Hepatocyte (in vitro differentiated cells): ENCODE results near the gene NUDT5. TPM values are rescaled to one million over a fixed set of nuclear protein-coding genes. Genes with fewer than 3 reads are reported as not detected.

Experiments used
- DNase-seq: peaks from one replicate; pipeline ENCODE4 v3.0.0-alpha.2; 2016; ENCODE audit warnings: low spot score
- H2AFZ ChIP-seq: fragments of 200-600 bp; sonication (generic); 2 replicates; pipeline ENCODE4 v1.6.0; 2016; ENCODE audit warnings: antibody characterized with exemption, mild to moderate bottlenecking
- H3K27ac ChIP-seq: fragments of 200-600 bp; sonication (generic); 2 replicates; pipeline ENCODE4 v1.5.1; 2016; ENCODE audit warnings: mild to moderate bottlenecking
- H3K27me3 ChIP-seq: fragments of 200-600 bp; sonication (generic); 2 replicates; pipeline ENCODE4 v1.6.1; 2016
- H3K36me3 ChIP-seq: fragments of 200-600 bp; sonication (generic); replicated peaks from 2 replicates; pipeline ENCODE4 v1.5.1; 2016; ENCODE audit warnings: low read depth; ENCODE audit not compliant: insufficient read depth
- H3K4me1 ChIP-seq: fragments of 200-600 bp; sonication (generic); 2 replicates; pipeline ENCODE4 v1.5.1; 2016; ENCODE audit warnings: mild to moderate bottlenecking, moderate library complexity; ENCODE audit not compliant: insufficient read depth
- H3K4me2 ChIP-seq: fragments of 200-600 bp; sonication (generic); 2 replicates; pipeline ENCODE4 v1.6.0; 2016
- H3K4me3 ChIP-seq: fragments of 200-600 bp; sonication (generic); 2 replicates; pipeline ENCODE4 v1.5.1; 2016; ENCODE audit warnings: mild to moderate bottlenecking
- H3K79me2 ChIP-seq: fragments of 200-600 bp; sonication (generic); 2 replicates; pipeline ENCODE4 v1.6.0; 2017; ENCODE audit warnings: mild to moderate bottlenecking
- H3K9me2 ChIP-seq: fragments of 200-600 bp; sonication (generic); replicated peaks from 2 replicates; pipeline ENCODE4 v1.6.0; 2017; ENCODE audit warnings: mild to moderate bottlenecking; ENCODE audit not compliant: insufficient read depth
- H3K9me3 ChIP-seq: fragments of 200-600 bp; sonication (generic); 2 replicates; pipeline ENCODE4 v1.5.1; 2016; ENCODE audit warnings: low read depth, mild to moderate bottlenecking
- H4K20me1 ChIP-seq: fragments of 200-600 bp; sonication (generic); 2 replicates; pipeline ENCODE4 v1.6.0; 2016; ENCODE audit warnings: mild to moderate bottlenecking; ENCODE audit not compliant: insufficient read depth, poor library complexity, severe bottlenecking
- EZH2 ChIP-seq: fragments of 200-600 bp; sonication (generic); IDR thresholded peaks from 2 replicates; pipeline ENCODE4 v1.6.1; 2016; ENCODE audit warnings: antibody characterized with exemption, mild to moderate bottlenecking, borderline replicate concordance
- EZH2phosphoT487 ChIP-seq: fragments of 200-600 bp; sonication (generic); IDR thresholded peaks from one replicate; pipeline ENCODE4 v1.6.1; 2018; ENCODE audit warnings: antibody characterized with exemption, mild to moderate bottlenecking, low read depth, moderate library complexity; ENCODE audit not compliant: unreplicated experiment, severe bottlenecking
- WGBS: methylation state at CpG from one replicate; pipeline ENCODE4 v1.1.6; 2016; ENCODE audit warnings: low lambda C conversion rate; ENCODE audit errors: missing lambda C conversion rate; 5-methylcytosine and 5-hydroxymethylcytosine counted together
- microRNA counts: library from miRNA; unstranded; fragments of <30 nt; microRNA quantifications from one replicate; lab custom pipeline; 2017
- microRNA-seq: library from miRNA; unstranded; fragments of <30 nt; microRNA quantifications from one replicate; pipeline ENCODE4, GENCODE V29; 2017
- polyA plus RNA-seq: library from polyadenylated mRNA; unstranded; fragments of >200 nt; fragmentation: Nextera tagmentation; extraction: Ambion mirVana; gene quantifications from 2 replicates; pipeline ENCODE4 v1.2.1, GENCODE V29; 2016
- small RNA-seq: library from RNA; depleted of rRNA; stranded (forward); fragments of <200 nt; gene quantifications from one replicate; pipeline ENCODE3, GENCODE V24; 2014
- total RNA-seq: library from RNA; depleted of rRNA; stranded (reverse); fragments of >200 nt; gene quantifications from 2 replicates; pipeline ENCODE4 v1.2.3, GENCODE V29; 2014
- TF ChIP-seq, protein P1 (sequence below): fragments of 200-600 bp; sonication (generic); IDR thresholded peaks from 2 replicates; pipeline ENCODE4 v1.5.1; 2016; ENCODE audit warnings: antibody characterized with exemption, mild to moderate bottlenecking; ENCODE audit not compliant: poor library complexity

NUDT5 gene
- total and polyA plus RNA-seq, 2 experiments from 2014 or later, result 54.0 to 85.1 TPM

GRCh38 chr10:12130237-12130872, 65.3 kb downstream of the NUDT5 start:
- WGBS, result 28% methylated on average over 11 of the region's 11 CpGs
- peaks cover 6% of the 10 kb centered on the region for H4K20me1 ChIP-seq
- H3K4me1 ChIP-seq, result no peaks in the 10 kb centered on the region
- TF ChIP-seq EZH2, result no peak
- TF ChIP-seq, protein P1, sequence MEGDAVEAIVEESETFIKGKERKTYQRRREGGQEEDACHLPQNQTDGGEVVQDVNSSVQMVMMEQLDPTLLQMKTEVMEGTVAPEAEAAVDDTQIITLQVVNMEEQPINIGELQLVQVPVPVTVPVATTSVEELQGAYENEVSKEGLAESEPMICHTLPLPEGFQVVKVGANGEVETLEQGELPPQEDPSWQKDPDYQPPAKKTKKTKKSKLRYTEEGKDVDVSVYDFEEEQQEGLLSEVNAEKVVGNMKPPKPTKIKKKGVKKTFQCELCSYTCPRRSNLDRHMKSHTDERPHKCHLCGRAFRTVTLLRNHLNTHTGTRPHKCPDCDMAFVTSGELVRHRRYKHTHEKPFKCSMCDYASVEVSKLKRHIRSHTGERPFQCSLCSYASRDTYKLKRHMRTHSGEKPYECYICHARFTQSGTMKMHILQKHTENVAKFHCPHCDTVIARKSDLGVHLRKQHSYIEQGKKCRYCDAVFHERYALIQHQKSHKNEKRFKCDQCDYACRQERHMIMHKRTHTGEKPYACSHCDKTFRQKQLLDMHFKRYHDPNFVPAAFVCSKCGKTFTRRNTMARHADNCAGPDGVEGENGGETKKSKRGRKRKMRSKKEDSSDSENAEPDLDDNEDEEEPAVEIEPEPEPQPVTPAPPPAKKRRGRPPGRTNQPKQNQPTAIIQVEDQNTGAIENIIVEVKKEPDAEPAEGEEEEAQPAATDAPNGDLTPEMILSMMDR, result peak; percentile 50
- H3K9me3 ChIP-seq, result no peaks in the 10 kb centered on the region
- peak overlapping the region; percentile 83 for H3K27ac ChIP-seq
- H3K27me3 ChIP-seq, result no peaks in the 10 kb centered on the region
- peak overlapping the region; percentile 90 for H3K4me3 ChIP-seq
- no peaks in the 10 kb centered on the region for H3K36me3 ChIP-seq
- H3K79me2 ChIP-seq, result peaks cover 17% of the 10 kb centered on the region
- no peaks in the 10 kb centered on the region for H3K9me2 ChIP-seq
- peak; percentile 67 for DNase-seq
- peak overlapping the region; percentile 90 for H2AFZ ChIP-seq
- peak overlapping the region; percentile 85 for H3K4me2 ChIP-seq

DNA sequence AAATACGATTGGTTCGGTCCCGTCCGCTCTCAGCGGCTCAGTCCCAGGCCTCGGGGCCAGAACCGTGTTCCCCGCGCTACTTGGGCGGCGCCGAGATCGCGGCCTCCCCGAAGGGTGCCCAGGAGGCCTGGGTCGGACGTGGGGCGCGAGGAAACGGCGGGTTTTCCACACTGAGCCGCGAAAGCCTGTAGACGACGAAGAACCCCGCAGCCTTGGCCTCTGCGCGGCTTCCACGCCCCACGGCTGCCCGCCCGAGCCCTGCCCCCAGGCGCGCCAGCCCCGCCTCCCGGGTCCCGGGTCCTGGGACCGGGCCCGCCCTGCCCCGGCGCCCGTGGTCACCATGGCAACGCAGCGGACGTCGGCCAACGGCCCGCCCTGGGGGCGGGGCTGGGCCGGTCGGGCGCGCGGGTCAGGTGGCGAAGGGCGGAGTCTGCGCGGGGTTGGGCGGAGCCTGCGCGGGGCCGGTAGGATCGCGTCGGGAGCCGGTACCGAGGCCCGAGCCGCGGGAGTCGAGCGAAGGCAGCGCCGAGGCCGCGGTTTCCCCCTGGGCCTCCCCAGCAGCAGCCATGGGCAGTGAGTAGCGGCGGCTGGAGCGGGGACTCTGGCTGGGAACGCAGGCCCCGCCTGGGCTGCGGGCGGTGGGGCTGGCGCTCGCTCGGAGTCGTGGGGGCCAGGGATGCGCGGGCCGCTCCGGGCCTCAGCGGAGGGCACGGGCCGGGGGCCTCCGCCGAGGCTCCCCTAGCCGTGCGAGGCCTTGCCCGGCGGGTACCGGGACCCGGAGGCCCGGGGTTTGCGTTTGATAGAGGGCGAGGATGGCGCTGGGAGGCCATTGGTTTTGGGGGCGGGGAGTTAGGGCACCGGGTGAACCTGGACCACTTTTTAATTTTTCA, 66.2 kb downstream of the NUDT5 start, which contains the start of gene SEC61A2:
TSS of gene SEC61A2 (plus strand) at position 456 of the 890 bp plus-strand sequence. CDS start at position 567, 111 bp downstream.
- peak within 1 kb of the TSS; percentile 90 for H3K4me3 ChIP-seq
- H3K4me1 ChIP-seq, result no peaks in the 10 kb centered on the region
- no peak for TF ChIP-seq EZH2
- TF ChIP-seq, protein P1, result no peak
- TF ChIP-seq EZH2phosphoT487, result no peak
- H3K27me3 ChIP-seq, result no peaks in the 10 kb centered on the region
- H3K9me3 ChIP-seq, result no peaks in the 10 kb centered on the region
- H3K9me2 ChIP-seq, result no peaks in the 10 kb centered on the region
- peak within 1 kb of the TSS; percentile 90 for H2AFZ ChIP-seq
- peak within 1 kb of the TSS; percentile 85 for H3K4me2 ChIP-seq
- DNase-seq, result peak; percentile 99
- peaks cover 6% of the 10 kb centered on the region for H4K20me1 ChIP-seq
- H3K79me2 ChIP-seq, result peaks cover 17% of the 10 kb centered on the region
- under 1% methylated on average over 73 of the region's 108 CpGs for WGBS
- peak within 1 kb of the TSS; percentile 96 for H3K27ac ChIP-seq
- H3K36me3 ChIP-seq, result no peaks in the 10 kb centered on the region

DNA sequence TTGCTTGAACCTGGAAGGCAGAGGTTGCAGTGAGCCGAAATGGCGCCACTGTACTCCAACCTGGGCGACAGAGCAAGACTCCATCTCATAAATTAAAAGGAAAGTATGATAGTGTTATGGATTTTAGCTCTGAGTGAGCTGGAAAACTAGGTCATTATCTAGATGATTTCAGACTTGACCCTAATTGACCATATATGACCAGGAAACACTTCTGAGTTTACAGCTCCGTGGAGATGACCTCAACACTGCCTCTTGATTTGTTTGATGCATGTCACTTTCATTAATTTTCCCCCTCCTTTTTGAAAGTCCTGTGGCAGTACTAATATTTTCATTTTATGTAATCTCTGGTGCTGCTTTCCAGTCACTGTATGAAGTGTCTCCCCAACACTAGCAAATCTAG, 74.0 kb downstream of the NUDT5 start:
- TF ChIP-seq, protein P1, result no peak
- TF ChIP-seq EZH2 (no peak), EZH2phosphoT487 (no peak)
- 94% methylated on average over 4 of the region's 4 CpGs for WGBS

More for the DNA sequence above, 74.0 kb downstream of the NUDT5 start:
- H3K27me3 ChIP-seq, result no peaks in the 10 kb centered on the region
- H3K36me3 ChIP-seq, result no peaks in the 10 kb centered on the region
- H3K9me3 ChIP-seq, result no peaks in the 10 kb centered on the region
- no peaks in the 10 kb centered on the region for H3K9me2 ChIP-seq
- H2AFZ ChIP-seq, result no peak overlapping the region
- H3K4me3 ChIP-seq, result no peak overlapping the region
- H3K27ac ChIP-seq, result no peak overlapping the region
- no peak for DNase-seq
- H3K79me2 ChIP-seq, result no peaks in the 10 kb centered on the region
- H3K4me1 ChIP-seq, result no peaks in the 10 kb centered on the region
- no peak overlapping the region for H3K4me2 ChIP-seq
- no peaks in the 10 kb centered on the region for H4K20me1 ChIP-seq

MicroRNAs within 50 kb of the gene (microRNA counts, 767-probe panel; counts per million panel counts)
- microRNA hsa-miR-548ak (lab: Ali Mortazavi, UCI), result 995 counts per million, percentile 2 among the panel's probes with 10 or more counts

Small RNAs within 50 kb of the gene (microRNA-seq; reads per million reads assigned to microRNA genes)
- gene MIR548AK, result not detected

Small RNAs within 50 kb of the gene (small RNA-seq; reads per million reads assigned to genes)
- gene MIR548AK, result not detected
- gene RNU6-88P, result not detected

Other genes starting within 250 kb of the NUDT5 start
- gene UPF2, start 153.1 kb downstream of the NUDT5 start, total RNA-seq, result 14.5 and 15.1 TPM in 2 replicates
- 12.3 and 12.9 TPM in 2 replicates for gene UPF2, start 153.1 kb downstream of the NUDT5 start, polyA plus RNA-seq
- gene DHTKD1, start 126.9 kb downstream of the NUDT5 start, total RNA-seq, result 17.5 and 22.8 TPM in 2 replicates
- 11.7 and 23.8 TPM in 2 replicates for gene DHTKD1, start 126.9 kb downstream of the NUDT5 start, polyA plus RNA-seq
- gene SEC61A2, start 66.2 kb downstream of the NUDT5 start, total RNA-seq, result 11.1 and 13.7 TPM in 2 replicates
- gene SEC61A2, start 66.2 kb downstream of the NUDT5 start, polyA plus RNA-seq, result 9.2 and 12.2 TPM in 2 replicates
- 84.4 and 104 TPM in 2 replicates for gene CDC123, start 297 bp upstream of the NUDT5 start, total RNA-seq
- 92.3 and 100 TPM in 2 replicates for gene CDC123, start 297 bp upstream of the NUDT5 start, polyA plus RNA-seq
- 1.8 and 3.5 TPM in 2 replicates for gene CAMK1D, start 153.7 kb upstream of the NUDT5 start, total RNA-seq
- gene CAMK1D, start 153.7 kb upstream of the NUDT5 start, polyA plus RNA-seq, result 3.6 and 6.0 TPM in 2 replicates